ENCODE measurements around the gene FXYD4.
"Not testable (repeated sequence)": the region's sequence is repeated elsewhere in the genome, so short reads cannot be mapped to it uniquely, and the experiment has no call there.

The FXYD4 gene

DNA sequence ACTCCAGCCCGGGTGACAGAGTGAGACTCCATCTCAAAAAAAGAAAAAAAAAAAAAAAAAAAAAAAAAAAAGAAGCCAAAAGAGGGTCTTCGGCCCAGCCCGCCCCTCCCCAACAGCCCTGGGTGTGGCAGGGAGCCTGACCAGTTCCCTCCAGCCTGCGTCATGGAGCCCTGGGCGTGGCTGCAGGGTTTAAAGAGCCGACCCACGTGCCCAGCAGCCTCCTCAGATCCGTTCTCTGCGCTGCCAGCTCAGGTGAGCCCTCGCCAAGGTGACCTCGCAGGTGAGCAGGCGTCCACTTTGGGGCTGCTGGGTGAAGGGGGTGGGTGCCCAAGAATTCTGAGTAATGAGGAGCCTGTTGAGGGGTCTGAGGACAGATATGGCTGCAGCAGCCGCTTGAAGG is at the start of gene FXYD4:
TSS of gene FXYD4 (plus strand) at position 219 of the 400 bp plus-strand sequence. CDS start 2,111 bp downstream, outside the sequence.
- DNase-seq, result no peak

DNA sequence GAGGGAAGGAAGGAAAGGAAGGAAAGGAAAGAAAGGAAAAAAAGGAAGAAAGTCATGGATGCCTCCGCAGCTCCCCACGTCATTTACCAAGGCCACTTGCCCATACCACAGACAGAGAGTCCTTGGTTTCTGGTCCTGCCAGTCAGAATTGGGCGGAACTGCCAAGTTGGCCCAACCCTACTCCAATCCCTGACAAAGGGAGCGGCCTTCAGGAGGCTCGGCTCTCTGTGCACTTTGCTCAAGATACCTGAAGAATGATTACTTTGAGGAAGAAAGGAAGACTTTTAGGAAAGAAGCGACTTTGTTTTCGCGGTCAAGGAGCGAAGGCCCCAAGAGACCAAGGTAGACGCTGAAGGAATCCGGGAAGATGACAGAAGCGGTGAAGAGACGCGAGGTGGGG is 49.1 kb upstream of the FXYD4 start:
- DNase-seq, result no peak

GRCh38 chr10:43322769-43323168 is 48.7 kb upstream of the FXYD4 start:
- DNase-seq, result peak; percentile 92

DNA sequence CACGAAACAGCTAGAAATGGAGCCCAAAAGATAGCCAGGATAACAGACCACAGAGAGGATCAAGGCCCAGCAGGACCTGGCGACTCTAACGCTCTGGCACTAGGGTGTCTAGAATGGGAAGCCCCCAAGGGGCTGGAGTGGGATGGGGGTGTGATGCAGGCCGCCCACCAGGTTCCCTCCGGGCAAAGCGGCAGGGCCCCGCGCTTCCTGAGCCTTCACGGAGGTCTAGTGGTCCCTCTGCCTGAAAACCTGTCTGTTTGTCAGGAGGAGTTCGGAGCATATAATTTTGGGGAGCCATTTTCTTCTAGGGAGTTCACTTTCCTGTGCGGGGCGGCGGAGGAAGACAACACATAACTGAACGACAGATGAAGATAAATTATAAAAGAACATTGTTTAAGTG is 48.2 kb upstream of the FXYD4 start:
- DNase-seq, result no peak

DNA sequence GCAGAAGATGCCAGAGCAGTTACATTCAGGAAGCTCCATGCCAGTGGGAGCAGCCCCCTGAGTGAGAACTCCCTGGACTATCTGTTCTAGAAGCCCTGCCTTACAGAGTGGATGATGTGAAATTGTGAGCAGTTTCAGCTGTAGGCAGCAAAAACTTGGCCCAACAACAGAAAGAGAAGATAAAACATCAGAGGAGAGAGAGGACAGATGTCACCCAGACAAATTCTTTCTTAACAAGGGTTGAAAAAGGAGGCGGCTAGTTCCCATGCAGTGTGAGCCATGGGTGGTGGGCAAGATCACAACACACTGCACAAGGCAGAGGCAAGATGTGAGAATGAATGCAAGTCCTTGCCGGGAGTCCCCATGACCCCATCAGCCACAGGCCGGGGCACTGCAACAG is 46.6 kb upstream of the FXYD4 start:
- no peak for DNase-seq

- DNase-seq, result peak; percentile 66
Measured at GRCh38 chr10:43327171-43327570, 44.3 kb upstream of the FXYD4 start.

DNA sequence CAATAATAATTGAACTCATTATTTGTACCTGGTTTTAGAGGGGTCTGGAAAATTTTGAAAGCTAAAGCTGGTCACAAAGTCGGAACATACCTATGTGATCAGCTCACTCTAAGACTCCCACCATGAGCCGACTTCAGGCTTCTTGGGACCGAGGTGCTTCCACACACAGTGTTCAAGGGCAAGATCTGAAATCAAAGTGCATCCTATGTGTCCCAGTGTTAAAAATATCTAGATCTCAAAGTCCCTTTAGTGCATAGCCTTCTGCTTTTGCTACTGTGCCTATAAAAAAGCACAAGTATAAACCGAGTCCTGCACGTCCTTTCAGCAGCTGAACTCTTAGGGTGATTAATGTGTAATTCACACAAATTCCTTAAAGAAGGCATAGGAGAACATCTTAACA is 43.5 kb upstream of the FXYD4 start:
- no peak for DNase-seq

- DNase-seq, result not testable (repeated sequence)
Measured at GRCh38 chr10:43328810-43329209, 42.6 kb upstream of the FXYD4 start.

- DNase-seq, result not testable (repeated sequence)
Measured at GRCh38 chr10:43329246-43329885, 42.1 kb upstream of the FXYD4 start.

- DNase-seq, result not testable (repeated sequence)
Measured at GRCh38 chr10:43330049-43330823, 41.2 kb upstream of the FXYD4 start.

GRCh38 chr10:43330824-43331127 is 40.7 kb upstream of the FXYD4 start:
- peak; percentile 33 for DNase-seq

DNA sequence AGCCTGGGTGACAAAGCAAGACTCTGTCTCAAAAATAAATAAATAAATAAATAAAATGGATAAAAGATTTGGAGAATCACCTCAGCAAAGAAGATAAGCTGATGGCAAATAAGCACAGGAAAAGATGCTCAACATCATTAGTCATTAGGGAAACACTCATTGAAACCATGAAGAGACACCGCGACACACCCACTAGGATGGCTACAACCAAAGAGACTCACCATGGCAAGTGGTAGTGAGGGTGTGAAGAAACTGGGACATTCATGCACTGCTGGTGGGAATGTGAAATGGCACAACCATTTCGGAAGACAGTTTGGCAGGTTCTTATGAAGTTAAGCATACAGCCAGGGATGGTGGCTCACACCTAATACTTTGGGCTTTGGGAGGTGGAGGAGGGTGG is 37.8 kb upstream of the FXYD4 start:
- DNase-seq, result no peak

DNA sequence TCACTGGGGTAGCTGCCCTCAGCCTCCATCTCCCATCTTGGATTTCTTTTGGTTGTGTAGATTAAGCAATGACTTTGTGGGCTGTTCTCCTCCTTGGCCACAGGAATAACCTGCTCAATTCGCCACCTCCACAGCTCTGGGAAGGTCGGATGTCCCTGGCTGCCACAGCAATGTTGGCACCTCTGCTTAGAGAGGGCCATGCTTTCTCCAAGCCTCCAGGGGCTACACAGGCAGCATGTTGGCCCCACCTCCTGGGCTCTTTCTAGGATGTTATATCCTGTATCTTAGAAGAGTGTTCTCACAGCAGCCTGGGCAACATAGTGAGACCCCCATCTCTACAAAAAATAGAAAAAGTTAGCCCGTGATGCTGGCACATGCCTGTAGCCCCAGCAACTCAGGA is 35.4 kb upstream of the FXYD4 start:
- no peak for DNase-seq

GRCh38 chr10:43336641-43337318 is 34.7 kb upstream of the FXYD4 start:
- no peak for DNase-seq

GRCh38 chr10:43337536-43337935 is 33.9 kb upstream of the FXYD4 start:
- not testable (repeated sequence) for DNase-seq

- no peak for DNase-seq
Measured at GRCh38 chr10:43338117-43338516, 33.3 kb upstream of the FXYD4 start.

DNA sequence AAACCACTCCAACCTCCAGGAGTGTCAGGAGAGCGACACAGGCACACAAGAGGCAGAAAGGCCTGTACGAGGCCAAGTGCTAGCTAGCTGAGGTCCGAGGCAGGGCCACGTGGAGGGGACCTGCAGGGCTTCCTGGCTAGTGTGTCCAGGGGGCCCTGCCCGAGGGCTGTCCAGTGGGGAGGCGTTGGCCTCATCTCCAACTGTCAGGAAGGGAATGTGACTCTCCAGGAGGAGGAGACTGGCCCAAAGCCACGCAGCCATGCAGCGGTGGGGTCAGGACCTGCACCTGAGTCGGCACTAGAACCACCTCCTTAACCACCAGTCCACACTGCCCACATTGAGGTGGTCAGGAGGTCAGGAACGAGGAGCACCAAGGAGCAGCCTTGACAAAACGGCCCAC is 32.3 kb upstream of the FXYD4 start:
- DNase-seq, result no peak

- DNase-seq, result no peak
Measured at GRCh38 chr10:43340101-43340500, 31.3 kb upstream of the FXYD4 start.

GRCh38 chr10:43340619-43341018 is 30.8 kb upstream of the FXYD4 start:
- DNase-seq, result no peak

GRCh38 chr10:43341450-43341849 is 30.0 kb upstream of the FXYD4 start:
- DNase-seq, result no peak

DNA sequence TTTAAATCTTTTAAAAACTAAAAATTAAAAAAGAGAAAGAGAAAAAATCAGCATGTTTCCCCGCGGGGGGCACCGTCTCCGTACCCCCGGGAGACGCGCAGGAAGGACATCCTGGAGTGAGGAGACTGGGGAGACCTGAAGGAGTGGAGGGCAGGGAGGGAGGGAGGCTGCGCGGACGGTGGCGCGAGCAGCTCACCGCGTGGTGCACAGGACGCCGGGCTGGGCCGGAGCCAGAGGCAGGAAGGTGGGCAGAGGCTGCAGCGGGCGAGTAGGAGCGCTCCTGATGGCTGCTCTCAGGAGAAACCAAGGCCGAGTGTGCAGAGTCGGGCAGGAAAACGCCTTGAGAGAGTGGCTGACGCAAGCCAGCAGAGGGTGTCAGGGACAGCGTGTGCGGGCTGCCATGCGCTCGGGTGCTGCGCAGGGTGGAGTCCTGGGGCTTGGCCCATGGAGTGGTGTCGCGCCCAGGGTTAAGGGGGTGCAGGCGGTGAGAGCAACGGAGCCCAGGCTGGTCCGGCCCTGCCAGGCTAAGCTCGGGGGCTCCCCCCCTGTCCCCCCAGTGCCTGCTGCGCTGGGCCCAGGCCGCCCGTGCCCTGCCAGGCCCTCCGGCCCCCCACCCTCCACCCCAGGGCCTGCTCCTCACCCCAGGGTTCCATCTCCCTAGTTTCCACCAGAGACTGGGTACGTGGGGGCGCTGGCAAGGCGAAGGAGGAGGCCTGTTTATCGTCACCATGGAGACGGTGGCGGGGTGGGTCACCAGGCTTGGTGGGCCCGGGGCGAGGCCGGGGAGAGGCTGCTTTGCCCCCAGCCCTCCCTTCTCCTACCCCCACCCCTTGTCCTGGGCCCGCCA is 28.9 kb upstream of the FXYD4 start:
- DNase-seq, result no peak

- no peak for DNase-seq
Measured at GRCh38 chr10:43343126-43343525, 28.3 kb upstream of the FXYD4 start.

GRCh38 chr10:43344051-43344450 is 27.4 kb upstream of the FXYD4 start:
- DNase-seq, result no peak

All from hematopoietic multipotent progenitor cell treated with erythropoietin and hydrocortisone succinate and interleukin-3 and kit ligand, for 4 days (in vitro differentiated cells).